ENCODE results near the gene ASPHD1. TPM values are rescaled to one million over a fixed set of nuclear protein-coding genes. Genes with fewer than 3 reads are reported as not detected.

Gene ASPHD1
- total RNA-seq, 1 experiment from 2014 or later = 2.0 TPM

GRCh38 chr16:29862884-29863668 lies 37.2 kb upstream of the ASPHD1 start, which contains the start of gene CDIPT:
TSS of gene CDIPT (minus strand) at chr16:29863226. CDS start at chr16:29862857, 369 bp downstream.
- TF ChIP-seq CTCF (conservative IDR thresholded peaks at IDR 0.05; ENCODE audit: low read depth, low read length) = peak; percentile 88
- TF ChIP-seq EZH2 (IDR thresholded peaks at IDR 0.05; ENCODE audit: borderline replicate concordance, low read depth, low read length, poor library complexity, severe bottlenecking) = no peak
- Histone ChIP-seq H3K27ac (ENCODE audit: low read depth, low read length, poor library complexity, severe bottlenecking) (peak within 1 kb of the TSS; percentile 99), H3K27me3 (replicated peaks; ENCODE audit: insufficient read depth, low read depth, low read length, poor library complexity) (no peaks in the 10 kb centered on the region), H3K4me3 (ENCODE audit: low read depth, low read length, poor library complexity, severe bottlenecking) (peak within 1 kb of the TSS; percentile 96), H3K9me3 (ENCODE audit: low read depth, low read length, poor library complexity, severe bottlenecking) (no peaks in the 10 kb centered on the region), H3K36me3 (ENCODE audit: insufficient read depth, low read length, poor library complexity, severe bottlenecking) (peaks cover 12% of the 10 kb centered on the region), H3K4me1 (ENCODE audit: insufficient read depth, low read length, poor library complexity, severe bottlenecking) (peaks cover 4% of the 10 kb centered on the region)
- ChIA-PET POLR2A (ENCODE audit: low non-redundant PET) (no interaction called here), CTCF (interaction anchor here (0.5 to 1.1 kb wide), 3 partner anchors 15 to 148 kb away, joined by 6 to 7 read pairs (median 7); partner anchors contain the start of gene MAZ)
- BruUV-seq (replicated peaks) = TSS peak; percentile 78
- intact Hi-C loops (cut with micrococcal nuclease; ENCODE audit: unreplicated experiment) = loop anchor here (2.0 to 10.0 kb wide), 2 partner anchors 48 to 100 kb away; partner anchors contain the start of genes PAGR1, PRRT2 and TMEM219
- peak; percentile 99 for DNase-seq (ENCODE audit: low spot score)

GRCh38 chr16:29863669-29863984 lies 36.7 kb upstream of the ASPHD1 start:
- Histone ChIP-seq H3K27ac (ENCODE audit: low read depth, low read length, poor library complexity, severe bottlenecking) (peak overlapping the region; percentile 99), H3K36me3 (ENCODE audit: insufficient read depth, low read length, poor library complexity, severe bottlenecking) (peaks cover 11% of the 10 kb centered on the region), H3K4me3 (ENCODE audit: low read depth, low read length, poor library complexity, severe bottlenecking) (peak overlapping the region; percentile 96), H3K4me1 (ENCODE audit: insufficient read depth, low read length, poor library complexity, severe bottlenecking) (peaks cover 4% of the 10 kb centered on the region), H3K27me3 (replicated peaks; ENCODE audit: insufficient read depth, low read depth, low read length, poor library complexity) (no peaks in the 10 kb centered on the region), H3K9me3 (ENCODE audit: low read depth, low read length, poor library complexity, severe bottlenecking) (no peaks in the 10 kb centered on the region)
- DNase-seq (ENCODE audit: low spot score) = no peak
- TF ChIP-seq CTCF (conservative IDR thresholded peaks at IDR 0.05; ENCODE audit: low read depth, low read length) (0 out of 2 replicates have a peak, but pooled peaks have one; percentile 1), EZH2 (IDR thresholded peaks at IDR 0.05; ENCODE audit: borderline replicate concordance, low read depth, low read length, poor library complexity, severe bottlenecking) (no peak)
- ChIA-PET POLR2A (ENCODE audit: low non-redundant PET) (no interaction called here), CTCF (interaction anchor here (0.5 to 1.1 kb wide), 3 partner anchors 15 to 148 kb away, joined by 6 to 7 read pairs (median 7); partner anchors contain the start of gene MAZ)
- intact Hi-C loops (cut with micrococcal nuclease; ENCODE audit: unreplicated experiment) = loop anchor here (2.0 to 10.0 kb wide), 2 partner anchors 49 to 99 kb away; partner anchors contain the start of genes PAGR1, PRRT2 and TMEM219
- no TSS peak for BruUV-seq (replicated peaks)

GRCh38 chr16:29864205-29864604 lies 36.1 kb upstream of the ASPHD1 start:
- Histone ChIP-seq H3K36me3 (ENCODE audit: insufficient read depth, low read length, poor library complexity, severe bottlenecking) (peaks cover 6% of the 10 kb centered on the region), H3K9me3 (ENCODE audit: low read depth, low read length, poor library complexity, severe bottlenecking) (no peaks in the 10 kb centered on the region), H3K27ac (ENCODE audit: low read depth, low read length, poor library complexity, severe bottlenecking) (no peak overlapping the region), H3K4me3 (ENCODE audit: low read depth, low read length, poor library complexity, severe bottlenecking) (no peak overlapping the region), H3K4me1 (ENCODE audit: insufficient read depth, low read length, poor library complexity, severe bottlenecking) (peaks cover 4% of the 10 kb centered on the region), H3K27me3 (replicated peaks; ENCODE audit: insufficient read depth, low read depth, low read length, poor library complexity) (no peaks in the 10 kb centered on the region)
- TF ChIP-seq EZH2 (IDR thresholded peaks at IDR 0.05; ENCODE audit: borderline replicate concordance, low read depth, low read length, poor library complexity, severe bottlenecking) (no peak), CTCF (conservative IDR thresholded peaks at IDR 0.05; ENCODE audit: low read depth, low read length) (no peak)
- POLR2A ChIA-PET (ENCODE audit: low non-redundant PET) = interaction anchor here (0.7 kb wide), 1 partner anchor 169 kb away, joined by 4 read pairs; no protein-coding TSS in a partner anchor
- CTCF ChIA-PET = no interaction called here
- intact Hi-C loops (cut with micrococcal nuclease; ENCODE audit: unreplicated experiment) = loop anchor here (10.0 kb wide), 1 partner anchor 49 kb away; the partner anchor contains the start of genes PAGR1 and PRRT2
- no TSS peak for BruUV-seq (replicated peaks)
- no peak for DNase-seq (ENCODE audit: low spot score)

Data from A673 (cell line).